Measurements from ENCODE around the gene HNRNPLL.

The HNRNPLL gene

DNA sequence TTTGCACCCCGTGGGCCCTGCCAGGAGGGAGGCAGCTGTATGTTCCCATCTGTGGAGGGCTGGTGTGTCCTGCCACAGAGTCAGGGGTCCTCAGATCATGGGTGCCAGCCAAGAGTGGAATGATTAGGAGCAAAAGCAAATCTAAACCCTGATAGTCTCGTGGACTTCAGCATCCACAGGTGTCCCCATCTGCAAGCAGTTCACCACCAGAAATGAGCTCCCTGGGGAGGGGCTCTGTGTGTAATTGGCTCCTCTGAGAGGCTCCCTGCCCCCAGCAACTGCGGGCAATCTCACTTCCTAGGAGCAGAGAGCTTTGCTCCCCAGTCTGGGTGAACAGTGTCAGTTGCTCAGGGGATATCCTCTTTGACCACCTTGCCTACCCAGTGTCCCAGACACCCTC, 78.1 kb downstream of the HNRNPLL start:
- no peak for DNase-seq

- DNase-seq: no peak
Measured at GRCh38 chr2:38523728-38524437, 78.8 kb downstream of the HNRNPLL start.

- no peak for DNase-seq
Measured at GRCh38 chr2:38522754-38523349, 79.9 kb downstream of the HNRNPLL start.

- DNase-seq: no peak
Measured at GRCh38 chr2:38521835-38522234, 80.9 kb downstream of the HNRNPLL start.

- no peak for DNase-seq
Measured at GRCh38 chr2:38517284-38517683, 85.4 kb downstream of the HNRNPLL start.

- DNase-seq: no peak
Measured at GRCh38 chr2:38516526-38516925, 86.2 kb downstream of the HNRNPLL start.

- DNase-seq: no peak
Measured at GRCh38 chr2:38516122-38516521, 86.6 kb downstream of the HNRNPLL start.

- no peak for DNase-seq
Measured at GRCh38 chr2:38515155-38516074, 87.3 kb downstream of the HNRNPLL start.

DNA sequence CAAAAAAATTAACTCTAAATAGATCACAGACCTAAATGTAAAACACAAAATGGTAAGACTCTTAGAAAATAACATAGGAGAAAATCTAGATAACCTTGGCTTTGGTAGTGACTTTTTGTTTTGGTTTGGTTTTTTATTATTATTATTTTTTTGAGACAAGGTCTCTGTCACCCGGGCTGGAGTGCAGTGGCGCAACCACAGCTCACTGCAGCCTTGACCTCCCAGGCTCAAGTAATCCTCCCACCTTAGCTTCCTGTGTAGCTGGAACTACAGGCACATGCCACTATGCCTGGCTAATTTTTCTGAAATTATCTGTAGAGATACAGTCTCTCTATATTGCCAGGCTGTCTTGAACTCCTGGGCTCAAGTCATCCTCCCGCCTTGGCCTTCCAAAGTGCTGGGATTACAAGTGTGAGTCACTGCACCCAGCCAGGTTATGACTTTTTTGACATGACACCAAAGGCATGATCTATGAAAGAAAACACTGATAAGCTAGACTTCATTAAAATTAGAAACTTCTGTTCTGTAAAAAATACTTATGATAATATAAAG, 88.0 kb downstream of the HNRNPLL start:
- no peak for DNase-seq

DNA sequence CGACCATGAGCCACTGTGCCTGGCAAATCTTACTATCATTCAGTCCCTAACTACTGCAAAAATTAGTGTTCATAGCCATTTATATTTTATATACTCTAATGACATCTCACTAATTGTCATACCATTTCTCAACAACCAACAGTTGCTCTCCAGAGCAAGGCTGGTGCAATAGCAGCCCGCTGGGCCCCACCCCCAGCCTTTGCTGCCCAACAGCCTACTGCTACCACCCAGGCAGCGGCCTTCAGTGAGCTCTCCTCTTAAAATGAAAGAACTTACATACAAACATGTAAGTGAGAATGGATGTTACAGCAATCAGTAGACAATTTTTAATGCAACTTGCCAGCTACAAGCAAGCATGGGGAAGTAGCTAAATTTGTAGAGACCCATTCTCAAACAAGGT, 90.5 kb downstream of the HNRNPLL start:
- no peak for DNase-seq
